ENCODE data around the gene ZSCAN5B. TPM values are rescaled to one million over a fixed set of nuclear protein-coding genes. Genes with fewer than 3 reads are reported as not detected.
"Not testable (repeated sequence)": the region's sequence is repeated elsewhere in the genome, so short reads cannot be mapped to it uniquely, and the experiment has no call there.

ZSCAN5B gene
- total and polyA plus RNA-seq, 4 experiments from 2014 or later, result not detected

DNA sequence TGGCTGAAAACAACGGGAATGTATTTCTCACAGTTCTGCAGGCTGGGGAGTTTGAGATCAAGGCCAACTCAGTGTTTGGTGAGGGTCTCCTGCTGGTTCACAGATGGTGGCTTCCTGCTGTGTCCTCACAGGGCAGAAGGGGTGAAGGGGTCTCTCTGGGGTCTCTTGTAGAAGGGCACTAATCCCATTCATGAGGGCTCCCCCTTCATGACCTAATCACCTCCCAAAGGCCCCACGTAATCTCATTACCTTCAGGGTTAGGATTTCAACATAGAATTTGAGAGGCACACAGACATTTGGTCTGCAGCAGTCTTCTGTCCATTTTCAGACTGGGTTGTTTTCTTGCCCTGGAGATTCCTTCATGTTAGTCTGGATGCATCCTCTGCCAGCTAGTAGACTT lies 44.9 kb downstream of the ZSCAN5B start:
- POLR2A ChIA-PET (ENCODE audit: partially characterized antibody), result no interaction called here
- H3K36me3 Mint-ChIP-seq, result peaks cover 38 to 48% of the 10 kb centered on the region in 2 donors
- CTCF ChIA-PET (ENCODE audit: partially characterized antibody), result no interaction called here

DNA sequence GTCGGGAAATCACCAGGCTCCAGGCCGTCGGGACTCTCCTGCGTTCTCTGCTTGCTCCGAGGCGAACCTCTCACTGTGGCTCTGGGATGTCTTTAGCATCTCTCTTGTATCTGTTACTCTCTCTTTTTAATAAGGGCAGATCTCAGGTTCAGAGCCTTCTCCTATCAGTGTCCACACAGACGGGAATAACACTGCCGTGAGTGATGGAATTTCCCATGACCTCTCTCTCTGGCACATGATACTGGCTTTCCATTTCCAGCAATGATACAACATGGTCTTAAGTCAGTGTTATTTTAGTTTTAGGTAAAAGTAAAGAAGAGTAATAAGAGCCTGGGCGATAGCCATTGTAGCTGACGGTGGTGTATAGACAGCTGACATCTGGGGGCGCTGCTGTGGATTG lies 47.2 kb downstream of the ZSCAN5B start:
- DNase-seq, result no peak
- Histone ChIP-seq H3K4me1 (ENCODE audit: insufficient read depth, low read length) (no peaks in the 10 kb centered on the region), H3K27ac (ENCODE audit: low read depth, low read length) (no peak overlapping the region), H3K4me3 (ENCODE audit: low read length in 2 of 2) (no peak overlapping the region), H3K36me3 (ENCODE audit: insufficient read depth, low read length) (peaks cover 10% of the 10 kb centered on the region), H3K27me3 (ENCODE audit: insufficient read depth, low read length) (no peaks in the 10 kb centered on the region), H3K9me3 (ENCODE audit: control insufficient read depth in 1 of 2, low read length in 2 of 2) (no peaks in the 10 kb centered on the region)
- ChIA-PET POLR2A (ENCODE audit: partially characterized antibody) (no interaction called here), CTCF (ENCODE audit: partially characterized antibody) (no interaction called here)
- intact Hi-C loops (cut with micrococcal nuclease), result no loop called here
- no peak overlapping the region for H3K4me3 Mint-ChIP-seq
- H3K27me3 Mint-ChIP-seq, result no peaks in the 10 kb centered on the region
- H3K4me1 Mint-ChIP-seq, result peaks cover 3 to 14% (median 10%) of the 10 kb centered on the region in 4 donors
- H3K36me3 Mint-ChIP-seq, result peaks cover 28 to 33% of the 10 kb centered on the region in 2 donors
- H3K9me3 Mint-ChIP-seq, result peaks cover 0 to 3% (median 0%) of the 10 kb centered on the region in 8 donors
- H3K27ac Mint-ChIP-seq, result no peak overlapping the region

More for the DNA sequence above, 44.9 kb downstream of the ZSCAN5B start:
- peak overlapping the region in 1 of 7 donors; percentile 65 for H3K27ac Mint-ChIP-seq
- H3K36me3 ChIP-seq (ENCODE audit: insufficient read depth, low read length), result peaks cover 12% of the 10 kb centered on the region
- no peak overlapping the region for H3K27ac ChIP-seq (ENCODE audit: low read depth, low read length)
- H3K4me1 Mint-ChIP-seq, result peaks cover 3 to 14% (median 10%) of the 10 kb centered on the region in 4 donors
- no peaks in the 10 kb centered on the region for H3K27me3 Mint-ChIP-seq
- no peaks in the 10 kb centered on the region for H3K9me3 ChIP-seq (ENCODE audit: control insufficient read depth in 1 of 2, low read length in 2 of 2)
- no peak for DNase-seq
- no peak overlapping the region for H3K4me3 ChIP-seq (ENCODE audit: low read length in 2 of 2)
- intact Hi-C loops (cut with micrococcal nuclease), result no loop called here
- H3K4me1 ChIP-seq (ENCODE audit: insufficient read depth, low read length), result no peaks in the 10 kb centered on the region
- H3K9me3 Mint-ChIP-seq, result peaks cover 0 to 3% (median 0%) of the 10 kb centered on the region in 8 donors
- no peak overlapping the region for H3K4me3 Mint-ChIP-seq
- H3K27me3 ChIP-seq (ENCODE audit: insufficient read depth, low read length), result no peaks in the 10 kb centered on the region

DNA sequence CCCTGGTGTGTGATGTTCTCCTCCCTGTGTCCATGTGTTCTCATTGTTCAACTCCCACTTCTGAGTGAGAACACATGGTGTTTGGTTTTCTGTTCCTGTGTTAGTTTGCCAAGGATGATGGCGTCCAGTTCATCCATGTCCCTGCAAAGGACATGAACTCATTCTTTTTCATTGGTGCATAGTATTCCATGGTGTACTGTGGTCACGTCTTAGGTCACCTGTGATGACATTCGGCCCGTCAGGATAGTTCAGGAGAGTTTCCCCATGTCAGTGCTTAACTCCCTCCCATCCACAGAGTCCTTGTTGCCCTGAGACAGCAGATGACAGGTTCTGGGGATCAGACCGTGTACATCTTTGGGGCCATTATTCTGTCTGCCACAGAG lies 47.9 kb downstream of the ZSCAN5B start:
- intact Hi-C loops (cut with micrococcal nuclease), result no loop called here
- Mint-ChIP-seq H3K4me3 (no peak overlapping the region), H3K27me3 (no peaks in the 10 kb centered on the region), H3K27ac (no peak overlapping the region), H3K4me1 (peaks cover 3 to 14% (median 10%) of the 10 kb centered on the region in 4 donors), H3K9me3 (peaks cover 0 to 3% (median 0%) of the 10 kb centered on the region in 8 donors), H3K36me3 (peaks cover 28 to 30% of the 10 kb centered on the region in 2 donors)
- Histone ChIP-seq H3K27me3 (ENCODE audit: insufficient read depth, low read length) (no peaks in the 10 kb centered on the region), H3K27ac (ENCODE audit: low read depth, low read length) (no peak overlapping the region), H3K4me3 (ENCODE audit: low read length in 2 of 2) (no peak overlapping the region), H3K4me1 (ENCODE audit: insufficient read depth, low read length) (no peaks in the 10 kb centered on the region), H3K36me3 (ENCODE audit: insufficient read depth, low read length) (peaks cover 8% of the 10 kb centered on the region), H3K9me3 (ENCODE audit: control insufficient read depth in 1 of 2, low read length in 2 of 2) (no peaks in the 10 kb centered on the region)
- CTCF ChIA-PET (ENCODE audit: partially characterized antibody), result no interaction called here
- no peak for DNase-seq
- POLR2A ChIA-PET (ENCODE audit: partially characterized antibody), result no interaction called here

DNA sequence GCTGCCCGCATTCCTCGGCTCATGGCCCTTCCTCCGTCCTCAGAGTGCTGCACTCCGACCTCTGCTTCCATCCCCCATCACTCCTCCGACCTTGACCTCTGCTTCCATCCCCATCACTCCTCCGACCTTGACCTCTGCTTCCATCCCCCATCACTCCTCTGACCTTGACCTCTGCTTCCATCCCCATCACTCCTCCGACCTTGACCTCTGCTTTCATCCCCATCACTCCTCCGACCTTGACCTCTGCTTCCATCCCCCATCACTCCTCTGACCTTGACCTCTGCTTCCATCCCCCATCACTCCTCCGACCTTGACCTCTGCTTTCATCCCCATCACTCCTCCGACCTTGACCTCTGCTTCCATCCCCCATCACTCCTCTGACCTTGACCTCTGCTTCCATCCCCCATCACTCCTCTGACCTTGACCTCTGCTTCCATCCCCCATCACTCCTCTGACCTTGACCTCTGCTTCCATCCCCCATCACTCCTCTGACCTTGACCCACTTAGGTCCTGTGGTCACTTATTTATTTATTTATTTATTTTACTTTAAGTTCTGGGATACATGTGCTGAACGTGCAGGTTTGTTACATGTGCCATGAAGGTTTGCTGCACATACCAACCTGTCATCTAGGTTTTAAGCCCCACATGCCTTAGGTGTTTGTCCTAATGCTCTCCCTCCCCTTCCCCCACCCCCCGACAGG lies 48.5 kb downstream of the ZSCAN5B start:
- H3K4me3 Mint-ChIP-seq; DNase-seq; H3K9me3 ChIP-seq (ENCODE audit: control insufficient read depth in 1 of 2, low read length in 2 of 2); H3K27ac Mint-ChIP-seq; H3K9me3 Mint-ChIP-seq; H3K27me3 ChIP-seq (ENCODE audit: insufficient read depth, low read length); H3K4me3 ChIP-seq (ENCODE audit: low read length in 2 of 2); CTCF ChIA-PET (ENCODE audit: partially characterized antibody); H3K36me3 ChIP-seq (ENCODE audit: insufficient read depth, low read length); H3K27me3 Mint-ChIP-seq; intact Hi-C loops (cut with micrococcal nuclease); H3K4me1 ChIP-seq (ENCODE audit: insufficient read depth, low read length); H3K27ac ChIP-seq (ENCODE audit: low read depth, low read length); POLR2A ChIA-PET (ENCODE audit: partially characterized antibody): not testable (repeated sequence)
- Mint-ChIP-seq H3K36me3 (peaks cover 28% of the 10 kb centered on the region in 2 donors), H3K4me1 (peaks cover 5 to 18% (median 12%) of the 10 kb centered on the region in 4 donors)

DNA sequence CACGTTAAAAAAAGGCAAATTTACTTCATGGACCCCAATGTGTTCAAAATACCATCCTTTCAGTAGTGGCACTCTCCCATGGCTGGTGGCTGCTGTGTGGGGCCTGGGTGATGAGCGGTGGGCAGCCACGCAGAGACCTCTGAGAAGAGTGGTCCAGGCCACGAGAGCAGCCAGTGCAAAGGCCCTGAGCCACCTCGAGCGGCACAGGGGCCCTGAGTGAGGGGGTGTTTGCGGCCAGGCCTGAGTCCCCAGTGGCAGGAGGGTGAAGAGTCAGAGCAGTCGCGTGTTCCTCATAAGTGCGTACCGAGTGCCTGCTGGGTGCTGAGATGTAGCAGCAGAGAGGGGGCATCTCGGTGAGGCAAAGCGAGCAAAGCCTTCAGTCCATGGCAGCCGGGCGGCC lies 49.5 kb downstream of the ZSCAN5B start:
- H3K4me3 ChIP-seq (ENCODE audit: low read length in 2 of 2), result no peak overlapping the region
- ChIA-PET CTCF (ENCODE audit: partially characterized antibody) (no interaction called here), POLR2A (ENCODE audit: partially characterized antibody) (no interaction called here)
- intact Hi-C loops (cut with micrococcal nuclease), result no loop called here
- H3K36me3 ChIP-seq (ENCODE audit: insufficient read depth, low read length), result peaks cover 8% of the 10 kb centered on the region
- peaks cover 3% of the 10 kb centered on the region for H3K4me1 ChIP-seq (ENCODE audit: insufficient read depth, low read length)
- no peak overlapping the region for H3K4me3 Mint-ChIP-seq
- peaks cover 9 to 24% (median 12%) of the 10 kb centered on the region in 4 donors for H3K4me1 Mint-ChIP-seq
- H3K27ac ChIP-seq (ENCODE audit: low read depth, low read length), result no peak overlapping the region
- no peak overlapping the region for H3K27ac Mint-ChIP-seq
- no peaks in the 10 kb centered on the region for H3K9me3 ChIP-seq (ENCODE audit: control insufficient read depth in 1 of 2, low read length in 2 of 2)
- H3K9me3 Mint-ChIP-seq, result peaks cover 0 to 3% (median 0%) of the 10 kb centered on the region in 8 donors
- no peaks in the 10 kb centered on the region for H3K27me3 ChIP-seq (ENCODE audit: insufficient read depth, low read length)
- H3K27me3 Mint-ChIP-seq, result no peaks in the 10 kb centered on the region
- no peak for DNase-seq
- H3K36me3 Mint-ChIP-seq, result peaks cover 24 to 25% of the 10 kb centered on the region in 2 donors

DNA sequence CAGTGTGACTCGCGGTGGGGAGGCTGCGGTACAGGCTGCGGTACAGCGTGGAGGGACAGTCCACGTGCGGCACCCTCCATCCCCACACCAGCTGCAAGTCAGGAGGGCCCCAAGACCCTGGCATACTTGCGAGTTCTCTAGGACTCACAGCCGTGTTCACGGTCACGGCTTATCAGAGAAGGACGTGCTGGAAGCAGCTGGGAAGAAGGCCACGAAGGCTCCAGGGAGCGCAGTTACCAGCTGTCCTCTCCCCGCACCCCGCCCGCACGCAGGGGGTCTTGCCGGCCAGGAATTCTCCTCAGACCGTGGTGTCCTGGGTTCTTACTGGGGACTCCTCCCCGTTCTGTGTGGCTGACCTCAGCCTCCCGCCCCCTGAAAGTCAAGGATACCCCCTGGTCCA lies 50.3 kb downstream of the ZSCAN5B start:
- H3K36me3 Mint-ChIP-seq, result peaks cover 22 to 24% of the 10 kb centered on the region in 2 donors
- peak overlapping the region in 1 of 7 donors; percentile 37 for H3K27ac Mint-ChIP-seq
- H3K4me3 Mint-ChIP-seq, result no peak overlapping the region
- H3K9me3 Mint-ChIP-seq, result peaks cover 0 to 3% (median 0%) of the 10 kb centered on the region in 8 donors
- H3K4me3 ChIP-seq (ENCODE audit: low read length in 2 of 2), result no peak overlapping the region
- H3K4me1 ChIP-seq (ENCODE audit: insufficient read depth, low read length), result peaks cover 7% of the 10 kb centered on the region
- H3K36me3 ChIP-seq (ENCODE audit: insufficient read depth, low read length), result peaks cover 3% of the 10 kb centered on the region
- CTCF ChIA-PET (ENCODE audit: partially characterized antibody), result no interaction called here
- H3K27ac ChIP-seq (ENCODE audit: low read depth, low read length), result no peak overlapping the region
- no peaks in the 10 kb centered on the region for H3K27me3 Mint-ChIP-seq
- H3K27me3 ChIP-seq (ENCODE audit: insufficient read depth, low read length), result no peaks in the 10 kb centered on the region
- DNase-seq, result no peak
- H3K9me3 ChIP-seq (ENCODE audit: control insufficient read depth in 1 of 2, low read length in 2 of 2), result no peaks in the 10 kb centered on the region
- intact Hi-C loops (cut with micrococcal nuclease), result no loop called here
- H3K4me1 Mint-ChIP-seq, result peaks cover 11 to 23% (median 15%) of the 10 kb centered on the region in 4 donors
- POLR2A ChIA-PET (ENCODE audit: partially characterized antibody), result no interaction called here

DNA sequence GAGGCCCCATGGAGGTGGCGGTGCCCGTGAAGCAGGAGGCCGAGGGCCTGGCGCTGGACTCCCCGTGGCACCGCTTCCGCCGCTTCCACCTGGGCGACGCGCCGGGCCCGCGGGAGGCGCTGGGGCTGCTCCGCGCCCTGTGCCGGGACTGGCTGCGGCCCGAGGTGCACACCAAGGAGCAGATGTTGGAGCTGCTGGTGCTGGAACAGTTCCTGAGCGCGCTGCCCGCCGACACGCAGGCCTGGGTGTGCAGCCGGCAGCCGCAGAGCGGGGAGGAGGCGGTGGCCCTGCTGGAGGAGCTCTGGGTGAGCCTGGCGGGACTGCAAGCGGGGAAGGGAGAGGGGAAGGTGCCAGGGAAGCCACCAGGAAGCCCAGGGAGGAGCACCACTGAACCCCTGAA lies 50.7 kb downstream of the ZSCAN5B start:
- POLR2A ChIA-PET (ENCODE audit: partially characterized antibody), result no interaction called here

More for the DNA sequence above, 50.7 kb downstream of the ZSCAN5B start:
- peaks cover 14 to 27% (median 18%) of the 10 kb centered on the region in 4 donors for H3K4me1 Mint-ChIP-seq
- Histone ChIP-seq H3K4me3 (ENCODE audit: low read length in 2 of 2) (no peak overlapping the region), H3K27me3 (ENCODE audit: insufficient read depth, low read length) (no peaks in the 10 kb centered on the region), H3K9me3 (ENCODE audit: control insufficient read depth in 1 of 2, low read length in 2 of 2) (no peaks in the 10 kb centered on the region), H3K4me1 (ENCODE audit: insufficient read depth, low read length) (peaks cover 11% of the 10 kb centered on the region), H3K27ac (ENCODE audit: low read depth, low read length) (no peak overlapping the region), H3K36me3 (ENCODE audit: insufficient read depth, low read length) (peaks cover 3% of the 10 kb centered on the region)
- H3K27me3 Mint-ChIP-seq, result no peaks in the 10 kb centered on the region
- H3K4me3 Mint-ChIP-seq, result no peak overlapping the region
- CTCF ChIA-PET (ENCODE audit: partially characterized antibody), result no interaction called here
- H3K9me3 Mint-ChIP-seq, result peaks cover 0 to 3% (median 0%) of the 10 kb centered on the region in 8 donors
- no peak for DNase-seq
- no peak overlapping the region for H3K27ac Mint-ChIP-seq
- peaks cover 22 to 24% of the 10 kb centered on the region in 2 donors for H3K36me3 Mint-ChIP-seq
- intact Hi-C loops (cut with micrococcal nuclease), result no loop called here
